ENCODE data around the gene TASP1.
"Not testable (repeated sequence)": the region's sequence is repeated elsewhere in the genome, so short reads cannot be mapped to it uniquely, and the experiment has no call there.

Gene TASP1

DNA sequence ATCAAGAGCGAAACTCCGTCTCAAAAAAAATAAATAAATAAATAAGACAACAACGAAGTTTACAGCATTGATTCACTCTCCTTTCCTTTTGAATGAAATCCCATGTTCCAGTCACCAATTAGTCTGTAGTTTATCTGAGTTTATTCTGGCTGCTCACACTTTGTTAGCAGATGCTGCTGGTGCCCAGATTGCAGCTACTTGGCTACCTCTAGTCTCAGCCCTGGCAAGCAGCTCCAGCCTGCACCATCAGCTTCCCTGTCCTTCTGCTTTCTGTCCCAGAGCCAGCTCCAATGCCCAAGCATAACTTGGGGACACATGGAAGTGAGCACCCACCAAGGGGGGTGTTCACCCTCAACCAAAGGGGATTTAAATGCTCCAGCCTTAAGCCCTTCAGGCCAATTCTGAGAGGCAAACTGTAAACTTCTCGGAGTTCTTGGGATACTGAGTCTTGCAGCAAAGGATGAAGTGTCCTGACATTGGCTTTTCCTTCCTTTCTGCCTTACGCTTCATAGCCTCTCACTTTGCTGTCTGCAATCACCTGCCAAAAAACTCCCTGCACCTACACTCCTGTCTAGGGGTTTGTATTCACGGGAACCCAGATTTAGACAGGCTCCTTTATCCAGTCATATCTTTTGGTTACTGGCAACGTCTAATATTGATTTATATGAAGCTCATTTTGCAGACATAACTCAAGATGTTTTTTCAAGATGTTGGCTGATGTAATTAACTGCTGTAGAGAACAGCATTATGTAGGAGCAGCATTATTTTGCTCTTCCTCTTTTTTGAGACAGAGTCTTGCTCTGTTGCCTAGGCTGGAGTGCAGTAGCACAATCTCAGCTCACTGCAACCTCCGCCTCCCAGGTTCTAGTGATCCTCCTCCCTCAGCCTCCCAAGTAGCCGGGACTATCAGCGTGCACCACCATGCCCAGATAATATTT lies 9.8 kb upstream of the TASP1 start:
- no peak for DNase-seq (ENCODE audit: low read depth)

- DNase-seq (ENCODE audit: low read depth) = no peak
Measured at GRCh38 chr20:13644010-13644409, 5.3 kb upstream of the TASP1 start.

- no peak for DNase-seq (ENCODE audit: low read depth)
Measured at GRCh38 chr20:13639150-13639497, 392 bp upstream of the TASP1 start.

DNA sequence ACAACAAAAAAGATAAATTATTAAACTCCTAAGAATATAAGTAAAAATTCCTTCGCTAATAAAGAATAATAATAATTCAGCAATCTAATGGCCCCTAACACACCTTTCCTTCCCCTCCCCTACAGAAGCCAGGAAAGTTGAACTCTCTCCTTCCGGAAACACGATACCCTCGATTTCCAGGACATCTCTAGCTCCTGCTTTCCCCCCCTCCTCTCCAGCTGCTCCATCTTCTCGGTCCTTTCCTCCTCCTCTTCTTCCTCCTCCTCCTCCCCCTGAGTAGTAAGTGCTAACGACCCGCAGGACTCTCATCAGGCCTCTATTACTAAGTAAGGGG lies 603 bp downstream of the TASP1 start:
- no peak for DNase-seq (ENCODE audit: low read depth)

DNA sequence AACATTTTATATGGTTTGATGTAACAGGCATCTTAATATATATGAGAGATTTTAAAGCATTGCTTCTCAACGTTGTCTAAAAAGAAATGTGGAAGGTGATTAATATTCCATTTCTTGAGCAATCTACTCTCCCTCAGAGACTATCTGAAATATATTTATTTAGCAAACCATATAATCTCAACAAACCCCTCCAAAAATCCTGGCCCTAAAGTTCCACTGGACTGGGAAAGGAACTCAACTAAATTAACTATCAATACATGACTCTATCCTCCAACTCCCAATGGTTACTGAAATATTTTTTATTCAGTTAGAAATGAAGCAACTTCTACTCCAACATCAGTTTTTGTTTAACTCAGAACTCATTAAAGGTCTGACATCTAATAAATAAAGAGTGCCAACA lies 6.3 kb downstream of the TASP1 start:
- DNase-seq (ENCODE audit: low read depth) = no peak

GRCh38 chr20:13627525-13627924 lies 11.2 kb downstream of the TASP1 start:
- peak; percentile 49 for DNase-seq (ENCODE audit: low read depth)

- no peak for DNase-seq (ENCODE audit: low read depth)
Measured at GRCh38 chr20:13626724-13627123, 12.0 kb downstream of the TASP1 start.

GRCh38 chr20:13625304-13625979 lies 13.3 kb downstream of the TASP1 start:
- DNase-seq (ENCODE audit: low read depth) = no peak

GRCh38 chr20:13619415-13619814 lies 19.3 kb downstream of the TASP1 start:
- DNase-seq (ENCODE audit: low read depth) = not testable (repeated sequence)

DNA sequence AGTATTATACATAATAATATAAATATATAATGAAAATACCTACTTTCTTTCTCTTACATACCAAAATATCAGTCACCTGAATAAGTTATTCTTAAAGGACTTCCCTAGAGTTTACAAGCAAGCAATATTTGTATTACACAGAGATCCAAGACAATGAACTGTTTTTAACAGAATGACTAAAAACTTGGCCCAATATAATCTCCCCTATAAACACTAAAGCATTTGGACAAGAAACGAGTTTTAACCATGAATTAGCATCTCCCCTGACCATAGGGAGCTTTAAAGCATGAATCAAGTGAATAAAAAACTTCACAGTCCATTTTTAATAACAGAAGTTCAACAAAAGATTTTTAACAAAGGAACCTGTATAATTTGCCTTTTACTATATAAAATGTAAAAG lies 20.3 kb downstream of the TASP1 start:
- not testable (repeated sequence) for DNase-seq (ENCODE audit: low read depth)

- DNase-seq (ENCODE audit: low read depth) = not testable (repeated sequence)
Measured at GRCh38 chr20:13617585-13617984, 21.1 kb downstream of the TASP1 start.

- DNase-seq (ENCODE audit: low read depth) = not testable (repeated sequence)
Measured at GRCh38 chr20:13616713-13617112, 22.0 kb downstream of the TASP1 start.

DNA sequence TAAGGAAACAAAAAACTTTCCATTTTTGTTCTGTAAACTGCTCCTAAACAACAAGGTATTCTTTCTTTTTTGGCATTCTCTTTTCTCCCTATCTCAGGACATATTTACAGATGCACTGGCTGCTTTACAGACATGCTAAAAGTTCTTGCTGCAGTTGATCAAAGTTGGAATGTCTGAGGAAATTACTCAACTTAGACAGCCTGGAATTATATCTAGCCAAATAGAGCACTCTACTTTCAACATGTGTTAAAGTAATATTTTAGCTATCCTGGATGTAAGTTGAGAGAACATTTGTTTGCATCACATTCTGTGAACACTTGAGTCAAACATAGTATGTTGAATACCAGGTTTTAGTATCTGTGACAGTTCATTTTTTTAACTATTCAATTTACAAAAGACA lies 24.8 kb downstream of the TASP1 start:
- DNase-seq (ENCODE audit: low read depth) = no peak

DNA sequence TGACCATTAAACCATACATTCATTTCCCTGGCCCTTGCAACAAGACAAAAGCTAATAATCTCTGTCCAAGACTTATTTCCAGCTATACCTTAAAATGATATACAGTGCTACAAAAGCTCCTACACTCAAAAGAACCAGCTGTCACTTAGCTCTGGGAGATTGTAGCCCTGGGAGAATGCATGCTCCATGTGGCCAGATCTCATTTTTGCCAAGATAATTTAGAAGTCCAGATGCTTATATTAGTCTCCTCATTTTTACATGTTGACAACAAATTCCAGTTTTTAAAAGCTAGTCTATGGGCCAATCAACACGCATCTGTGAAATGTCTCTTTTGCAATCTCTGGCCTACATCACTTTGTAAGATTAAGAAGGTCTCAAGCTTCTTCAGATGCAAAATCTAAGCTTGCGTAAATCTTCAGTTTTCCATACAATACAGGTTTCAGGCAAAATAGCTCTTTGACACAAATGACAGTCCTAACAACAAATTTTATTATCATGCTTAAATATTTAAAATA lies 27.1 kb downstream of the TASP1 start:
- DNase-seq (ENCODE audit: low read depth) = no peak

DNA sequence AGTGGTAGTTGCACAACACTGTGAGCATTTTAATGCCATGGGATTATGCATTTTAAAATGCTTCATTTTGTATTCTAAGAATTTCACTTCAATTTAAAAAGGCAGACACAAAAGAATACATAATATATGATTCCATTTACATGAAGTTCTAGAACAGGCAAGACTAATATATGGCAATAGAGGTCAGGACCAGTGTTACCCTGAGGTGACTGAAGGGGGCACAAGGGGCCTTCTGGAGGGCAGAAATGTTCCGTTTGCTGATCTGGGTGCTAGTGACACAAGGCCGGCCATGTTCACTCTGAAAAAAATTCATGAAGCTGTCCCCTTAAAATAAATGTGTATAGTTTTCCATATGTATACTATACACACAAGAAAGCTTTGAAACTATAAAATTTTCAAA lies 28.5 kb downstream of the TASP1 start:
- no peak for DNase-seq (ENCODE audit: low read depth)

DNA sequence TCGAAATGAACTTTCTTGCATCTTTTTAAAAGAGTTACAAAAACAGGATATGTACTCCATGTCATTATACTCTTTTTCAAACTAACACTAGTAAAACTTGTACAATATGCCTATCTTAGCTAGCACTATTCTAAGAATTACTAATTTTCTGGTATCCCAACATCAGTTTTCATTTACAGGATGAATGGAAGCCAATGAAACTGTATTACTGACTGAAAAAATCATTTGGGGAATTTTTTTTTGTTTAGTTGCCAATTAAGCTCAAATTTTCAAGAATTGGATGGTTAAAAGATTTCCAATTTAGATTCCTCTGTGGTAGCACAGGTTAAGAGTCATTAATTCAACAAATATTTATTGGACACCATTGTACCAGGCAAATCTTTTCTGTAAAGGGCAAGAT lies 30.7 kb downstream of the TASP1 start:
- DNase-seq (ENCODE audit: low read depth) = no peak

DNA sequence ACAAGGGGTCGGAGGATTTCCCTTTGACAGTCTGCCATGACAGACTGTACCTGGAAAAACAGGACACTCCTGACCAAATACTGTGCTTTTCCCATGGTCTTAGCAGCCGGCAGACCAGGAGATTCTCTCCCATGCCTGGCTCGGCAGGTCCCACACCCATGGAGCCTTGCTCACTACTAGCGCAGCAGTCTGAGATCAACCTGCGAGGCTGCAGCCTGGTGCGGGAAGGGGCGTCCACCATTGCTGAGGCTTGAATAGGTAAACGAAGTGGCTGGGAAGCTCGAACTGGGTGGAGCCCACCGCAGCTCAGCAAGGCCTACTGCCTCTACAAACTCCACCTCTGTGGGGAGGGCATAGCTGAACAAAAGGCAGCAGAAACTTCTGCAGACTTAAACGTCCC lies 45.3 kb downstream of the TASP1 start:
- not testable (repeated sequence) for DNase-seq (ENCODE audit: low read depth)

DNA sequence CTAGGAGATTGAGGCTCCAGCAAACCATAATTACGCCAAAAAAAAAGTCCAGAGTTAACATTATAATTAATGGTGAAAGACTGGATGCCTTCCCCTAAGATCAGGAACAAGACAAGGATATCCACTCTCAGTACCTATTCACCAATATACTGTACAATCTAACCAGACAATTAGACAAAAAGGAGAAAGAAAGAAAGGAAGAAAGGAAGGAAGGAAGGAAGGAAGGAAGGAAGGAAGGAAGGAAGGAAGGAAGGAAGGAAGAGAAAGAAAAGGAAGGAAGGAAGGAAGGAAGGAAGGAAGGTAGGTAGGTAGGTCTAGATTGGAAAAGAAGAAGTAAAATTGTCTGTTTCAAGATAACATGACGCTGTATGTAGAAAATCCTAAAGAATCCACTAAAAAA lies 50.7 kb downstream of the TASP1 start:
- no peak for DNase-seq (ENCODE audit: low read depth)

- no peak for DNase-seq (ENCODE audit: low read depth)
Measured at GRCh38 chr20:13587370-13587769, 51.4 kb downstream of the TASP1 start.

DNA sequence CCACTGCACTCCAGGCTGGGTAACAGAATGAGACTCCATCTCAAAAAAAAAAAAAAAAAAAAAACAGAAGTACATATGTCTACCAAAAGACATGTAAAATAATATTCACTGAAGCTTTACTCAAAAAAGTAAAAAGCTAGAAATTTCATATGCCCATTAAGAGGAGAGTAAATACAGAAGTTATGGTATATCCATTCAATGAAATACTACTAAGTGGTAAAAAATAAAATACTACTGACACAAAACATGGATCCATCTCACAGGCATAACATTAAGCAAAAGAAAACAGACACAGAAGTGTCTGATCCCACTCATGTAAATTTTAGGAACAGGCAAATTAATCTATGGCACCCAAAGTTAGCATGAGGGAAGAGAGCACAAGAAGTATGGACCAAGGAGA lies 52.6 kb downstream of the TASP1 start:
- DNase-seq (ENCODE audit: low read depth) = no peak

DNA sequence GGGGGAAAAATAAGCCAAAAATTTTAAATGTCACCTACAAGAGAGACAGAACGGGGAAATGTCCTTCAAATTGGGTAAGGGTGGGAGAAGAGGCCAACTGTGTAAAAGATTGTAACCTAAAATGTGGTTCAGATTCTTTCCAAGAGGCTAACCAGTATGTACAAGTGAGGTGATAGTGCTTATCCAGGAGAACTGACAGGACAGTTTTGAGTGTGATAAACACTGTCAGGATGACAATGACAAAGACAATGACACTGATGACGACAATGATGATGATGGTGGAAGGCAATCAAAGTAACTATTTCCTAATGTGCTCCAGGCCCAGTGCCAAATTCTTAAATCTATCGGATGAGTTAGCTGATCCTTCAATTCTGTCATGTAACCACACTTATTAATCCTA lies 57.3 kb downstream of the TASP1 start:
- no peak for DNase-seq (ENCODE audit: low read depth)

DNA sequence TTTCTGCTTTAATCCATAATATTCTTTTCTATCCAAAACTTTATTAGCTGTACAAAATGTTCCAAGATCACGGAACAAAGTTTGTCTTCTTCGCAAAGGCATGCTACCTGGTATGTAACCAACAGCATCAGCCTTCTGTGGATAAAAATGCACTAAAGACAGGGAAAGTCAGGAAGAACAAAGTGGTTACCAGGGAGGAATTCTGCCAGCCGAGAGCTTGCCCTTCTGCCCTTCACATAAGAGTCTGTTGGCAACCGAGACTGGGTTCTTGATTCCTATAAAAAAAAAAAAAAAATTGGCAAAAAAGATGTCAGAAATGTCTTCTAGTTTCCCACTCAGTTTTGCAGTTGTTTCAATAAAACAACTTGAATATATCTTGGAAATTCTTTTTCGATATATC lies 58.0 kb downstream of the TASP1 start:
- no peak for DNase-seq (ENCODE audit: low read depth)

GRCh38 chr20:13574071-13574470 lies 64.7 kb downstream of the TASP1 start:
- DNase-seq (ENCODE audit: low read depth) = no peak

Measured in GM04503 (cell line).